ENCODE results near the gene FAM20A.

DNA sequence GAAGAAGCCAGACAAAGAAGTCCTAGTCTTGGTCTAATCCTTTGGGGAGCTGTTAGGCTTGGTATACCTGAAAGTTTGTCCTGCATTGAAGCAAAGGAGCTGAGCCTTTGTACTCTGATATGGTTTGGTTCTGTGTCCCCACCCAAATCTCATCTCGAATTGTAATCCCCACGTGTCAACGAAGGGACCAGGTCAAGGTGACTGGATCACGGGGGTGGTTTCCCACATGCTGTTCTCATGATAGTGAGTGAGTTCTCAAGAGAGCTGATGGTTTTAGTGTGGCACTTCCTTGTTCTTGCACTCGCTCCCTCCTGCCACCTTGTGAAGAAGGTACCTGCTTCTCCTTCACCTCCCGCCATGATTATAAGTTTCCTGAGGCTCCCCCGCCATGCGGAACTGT lies 33.6 kb downstream of the FAM20A start:
- TF ChIP-seq, protein P1, sequence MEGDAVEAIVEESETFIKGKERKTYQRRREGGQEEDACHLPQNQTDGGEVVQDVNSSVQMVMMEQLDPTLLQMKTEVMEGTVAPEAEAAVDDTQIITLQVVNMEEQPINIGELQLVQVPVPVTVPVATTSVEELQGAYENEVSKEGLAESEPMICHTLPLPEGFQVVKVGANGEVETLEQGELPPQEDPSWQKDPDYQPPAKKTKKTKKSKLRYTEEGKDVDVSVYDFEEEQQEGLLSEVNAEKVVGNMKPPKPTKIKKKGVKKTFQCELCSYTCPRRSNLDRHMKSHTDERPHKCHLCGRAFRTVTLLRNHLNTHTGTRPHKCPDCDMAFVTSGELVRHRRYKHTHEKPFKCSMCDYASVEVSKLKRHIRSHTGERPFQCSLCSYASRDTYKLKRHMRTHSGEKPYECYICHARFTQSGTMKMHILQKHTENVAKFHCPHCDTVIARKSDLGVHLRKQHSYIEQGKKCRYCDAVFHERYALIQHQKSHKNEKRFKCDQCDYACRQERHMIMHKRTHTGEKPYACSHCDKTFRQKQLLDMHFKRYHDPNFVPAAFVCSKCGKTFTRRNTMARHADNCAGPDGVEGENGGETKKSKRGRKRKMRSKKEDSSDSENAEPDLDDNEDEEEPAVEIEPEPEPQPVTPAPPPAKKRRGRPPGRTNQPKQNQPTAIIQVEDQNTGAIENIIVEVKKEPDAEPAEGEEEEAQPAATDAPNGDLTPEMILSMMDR (IDR thresholded peaks at IDR 0.05; ENCODE audit: borderline replicate concordance, extremely low read depth, low read length, poor library complexity, severe bottlenecking), result no peak
- TF ChIP-seq EZH2 (IDR thresholded peaks at IDR 0.05; ENCODE audit: borderline replicate concordance, low read depth, low read length, severe bottlenecking), result no peak

All from DND-41 (cell line).